GM12878 (cell line): Measurements from ENCODE around the gene SHB.

Experiments used
- CTCF ChIP-seq, 3 experiments: IDR thresholded peaks in 2 of 3; conservative IDR thresholded peaks in 1 of 3; 2 replicates each; pipeline ENCODE4 v1.5.1; 2011; ENCODE audit warnings: low read depth in 3 of 3, low read length in 3 of 3, mild to moderate bottlenecking in 3 of 3, control low read depth in 2 of 3, moderate library complexity in 2 of 3, inconsistent platforms in 1 of 3, mixed read lengths in 1 of 3; ENCODE audit not compliant: control insufficient read depth in 2 of 3, insufficient read depth in 1 of 3; ENCODE audit errors: extremely low read depth in 1 of 3
- IRF3 ChIP-seq: fragments of 450-650 bp; IDR thresholded peaks from 2 replicates; pipeline ENCODE4 v1.6.1; 2014; ENCODE audit warnings: mild to moderate bottlenecking
- ZNF592 ChIP-seq: fragments of 450-650 bp; IDR thresholded peaks from 2 replicates; pipeline ENCODE4 v1.6.1; 2017; ENCODE audit warnings: mild to moderate bottlenecking, moderate library complexity

GRCh38 chr9:37966412-37967013 is 102.5 kb downstream of the SHB start:
- TF ChIP-seq IRF3: no peak
- TF ChIP-seq ZNF592: no peak
- TF ChIP-seq CTCF (IDR thresholded peaks at IDR 0.05 in 2 of 3, conservative IDR thresholded peaks at IDR 0.05 in 1 of 3; ENCODE audit: control insufficient read depth in 2 of 3, extremely low read depth in 1 of 3, insufficient read depth in 1 of 3, low read depth in 3 of 3, low read length in 3 of 3): no peak
